Cardiac septum (tissue), 1 donor: Measurements from ENCODE around the gene MYORG. TPM values are rescaled to one million over a fixed set of nuclear protein-coding genes. Genes with fewer than 3 reads are reported as not detected.
"Not testable (repeated sequence)": the region's sequence is repeated elsewhere in the genome, so short reads cannot be mapped to it uniquely, and the experiment has no call there.

Experiments used
- DNase-seq: peaks from one replicate; pipeline ENCODE4 v3.0.0-alpha.2; 2020; ENCODE audit warnings: low spot score
- intact Hi-C: fragments of 100-400 bp; cut with DNase I; formaldehyde crosslinking; loops from one replicate; pipeline ENCODE4 v1.14.0; 2022
- total RNA-seq: library from RNA; stranded (reverse); fragmentation: NEBNext Ultra II Directional; extraction: Animal tissue kit (Norgen Biotek cat#: 25700); gene quantifications from one replicate; pipeline ENCODE4 v1.2.1, GENCODE V29; 2021
- donor health status: DM: no; HTN: no; CAD: no.

MYORG gene
- total RNA-seq, 1 donor from 2014 or later, result 9.7 TPM

- intact Hi-C loops, result no loop called here
- no peak for DNase-seq
Measured at GRCh38 chr9:34341659-34342295, 34.9 kb downstream of the MYORG start.

GRCh38 chr9:34338665-34339385 is 37.9 kb downstream of the MYORG start:
- no peak for DNase-seq

GRCh38 chr9:34338079-34338478 is 38.6 kb downstream of the MYORG start:
- intact Hi-C loops, result loop anchor here (5.0 to 10.0 kb wide), 2 partner anchors 167 to 264 kb away; no protein-coding TSS in a partner anchor
- not testable (repeated sequence) for DNase-seq

More at GRCh38 chr9:34338665-34339385, 37.9 kb downstream of the MYORG start:
- intact Hi-C loops, result loop anchor here (5.0 to 10.0 kb wide), 2 partner anchors 166 to 263 kb away; no protein-coding TSS in a partner anchor

- intact Hi-C loops, result loop anchor here (5.0 to 10.0 kb wide), 2 partner anchors 167 to 265 kb away; no protein-coding TSS in a partner anchor
- no peak for DNase-seq
Measured at GRCh38 chr9:34337403-34337802, 39.3 kb downstream of the MYORG start.

- intact Hi-C loops, result loop anchor here (5.0 to 10.0 kb wide), 2 partner anchors 169 to 267 kb away; no protein-coding TSS in a partner anchor
Measured at GRCh38 chr9:34335376-34335775, 41.3 kb downstream of the MYORG start.

GRCh38 chr9:34334916-34335315 is 41.8 kb downstream of the MYORG start:
- no peak for DNase-seq
- intact Hi-C loops, result loop anchor here (5.0 to 10.0 kb wide), 3 partner anchors 170 to 267 kb away; no protein-coding TSS in a partner anchor

More at GRCh38 chr9:34335376-34335775, 41.3 kb downstream of the MYORG start:
- no peak for DNase-seq

GRCh38 chr9:34334337-34334824 is 42.3 kb downstream of the MYORG start:
- intact Hi-C loops, result loop anchor here (5.0 to 10.0 kb wide), 2 partner anchors 170 to 213 kb away; no protein-coding TSS in a partner anchor
- no peak for DNase-seq

- intact Hi-C loops, result loop anchor here (5.0 to 10.0 kb wide), 2 partner anchors 171 to 213 kb away; no protein-coding TSS in a partner anchor
- DNase-seq, result no peak
Measured at GRCh38 chr9:34333836-34334235, 42.9 kb downstream of the MYORG start.

- intact Hi-C loops, result loop anchor here (1.0 to 10.0 kb wide), 3 partner anchors 48 to 215 kb away; no protein-coding TSS in a partner anchor
- no peak for DNase-seq
Measured at GRCh38 chr9:34332076-34332964, 44.4 kb downstream of the MYORG start.

GRCh38 chr9:34331196-34331595 is 45.5 kb downstream of the MYORG start:
- intact Hi-C loops, result loop anchor here (5.0 to 10.0 kb wide), 2 partner anchors 174 to 216 kb away; no protein-coding TSS in a partner anchor
- no peak for DNase-seq

- intact Hi-C loops, result no loop called here
- peak; percentile 97 for DNase-seq
Measured at GRCh38 chr9:34328987-34329832, 47.5 kb downstream of the MYORG start, which contains the start of the genes KIF24 and NUDT2. Gene KIF24 (minus strand): TSS chr9:34329268. CDS start chr9:34311346, 17,922 bp downstream. Gene NUDT2 (plus strand): TSS chr9:34329569. CDS start chr9:34339040, 9,471 bp downstream.

GRCh38 chr9:34328500-34328986 is 48.2 kb downstream of the MYORG start:
- DNase-seq, result no peak
- intact Hi-C loops, result no loop called here

GRCh38 chr9:34326690-34327089 is 50.0 kb downstream of the MYORG start:
- DNase-seq, result no peak
- intact Hi-C loops, result no loop called here

GRCh38 chr9:34322899-34323591 is 53.7 kb downstream of the MYORG start:
- intact Hi-C loops, result no loop called here

GRCh38 chr9:34321451-34321850 is 55.2 kb downstream of the MYORG start:
- DNase-seq, result no peak
- intact Hi-C loops, result no loop called here

More at GRCh38 chr9:34322899-34323591, 53.7 kb downstream of the MYORG start:
- no peak for DNase-seq

GRCh38 chr9:34318163-34318790 is 58.4 kb downstream of the MYORG start:
- DNase-seq, result no peak
- intact Hi-C loops, result no loop called here

GRCh38 chr9:34317436-34317835 is 59.3 kb downstream of the MYORG start:
- no peak for DNase-seq
- intact Hi-C loops, result no loop called here
